HEK293T (cell line): ENCODE results near the gene MAP3K20.

ENCODE experiments used
- BHLHE40 ChIP-seq: fragments of 450-650 bp; IDR thresholded peaks from 2 replicates; pipeline ENCODE4 v1.6.1; 2016; ENCODE audit warnings: mild to moderate bottlenecking, moderate library complexity, borderline replicate concordance
- ELF4 ChIP-seq: fragments of 450-650 bp; IDR thresholded peaks from 2 replicates; pipeline ENCODE4 v1.6.1; 2017; ENCODE audit warnings: antibody characterized with exemption
- FOXA1 ChIP-seq: fragments of 450-650 bp; IDR thresholded peaks from 2 replicates; pipeline ENCODE4 v1.6.1; 2016; ENCODE audit warnings: mild to moderate bottlenecking
- FOXM1 ChIP-seq: fragments of 450-650 bp; IDR thresholded peaks from 2 replicates; pipeline ENCODE4 v1.6.1; 2017; ENCODE audit warnings: mild to moderate bottlenecking, borderline replicate concordance
- LEF1 ChIP-seq: fragments of 450-650 bp; IDR thresholded peaks from 2 replicates; pipeline ENCODE4 v1.6.1; 2017; ENCODE audit warnings: mild to moderate bottlenecking, borderline replicate concordance
- SP1 ChIP-seq: fragments of 450-650 bp; IDR thresholded peaks from 2 replicates; pipeline ENCODE4 v1.6.1; 2017
- TARDBP ChIP-seq: fragments of 450-650 bp; IDR thresholded peaks from 2 replicates; pipeline ENCODE4 v1.6.1; 2016

DNA sequence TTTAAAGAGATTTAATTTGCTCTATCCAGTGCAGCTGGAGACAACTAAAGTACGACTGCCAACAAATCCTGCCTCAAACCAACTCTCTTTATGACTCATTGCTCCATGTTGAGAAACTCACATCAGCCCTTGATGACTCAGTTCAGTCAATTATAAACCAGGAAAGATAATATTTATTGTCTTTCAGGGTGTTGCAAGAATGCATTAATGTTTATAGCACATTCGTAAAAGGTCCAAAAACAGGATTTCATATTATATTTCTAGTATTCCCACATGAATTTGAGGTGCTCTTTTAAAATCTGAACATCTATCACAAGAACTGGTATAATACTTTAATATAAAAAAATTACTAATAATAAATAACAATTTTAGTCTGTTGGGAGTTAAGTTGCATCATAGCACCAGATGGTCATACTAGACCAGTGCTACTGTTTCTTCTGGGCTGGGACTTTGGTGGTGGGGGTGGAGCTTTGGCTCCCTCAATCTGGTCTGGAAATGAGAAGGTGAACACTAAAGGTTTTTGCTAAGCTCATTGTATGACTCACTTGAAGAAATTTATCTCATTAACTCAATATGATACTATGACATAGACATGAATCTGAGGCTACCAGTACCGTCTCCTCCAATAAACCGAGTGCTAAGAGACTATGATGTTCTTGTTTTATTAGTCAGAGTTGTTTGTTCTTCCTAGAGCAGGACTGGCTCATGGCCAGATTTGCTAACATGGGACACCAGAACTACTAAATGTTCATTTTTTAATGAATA is 26.6 kb upstream of the MAP3K20 start:
- TF ChIP-seq FOXM1 (no peak), LEF1 (no peak), SP1 (no peak), ELF4 (no peak), FOXA1 (no peak), BHLHE40 (no peak), TARDBP (no peak)
